8988T (cell line): Measurements from ENCODE around the gene PACRG.
"Not testable (repeated sequence)": the region's sequence is repeated elsewhere in the genome, so short reads cannot be mapped to it uniquely, and the experiment has no call there.

Source experiments
- DNase-seq: peaks from one replicate; pipeline ENCODE4 v3.0.0; 2011

Gene PACRG

GRCh38 chr6:163301726-163302635 lies 574.2 kb downstream of the PACRG start:
- no peak for DNase-seq

DNA sequence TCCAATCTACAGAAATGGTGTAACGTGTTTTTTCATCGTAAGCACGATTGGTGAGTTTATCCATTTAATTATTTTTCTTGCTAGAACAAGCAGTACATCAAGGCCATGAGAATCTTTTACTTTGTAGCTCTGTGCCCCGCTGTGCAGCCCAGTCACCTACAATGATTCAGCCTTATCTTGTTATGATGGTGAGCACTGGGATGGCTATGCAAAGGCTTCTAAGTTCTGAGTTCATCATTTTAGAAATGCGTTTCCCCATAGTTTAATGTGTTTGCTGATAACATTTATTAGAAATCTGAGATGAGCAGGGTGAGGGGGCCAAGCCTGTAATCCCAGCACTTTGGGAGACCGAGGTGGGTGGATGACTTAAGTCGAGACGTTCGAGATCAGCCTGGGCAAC lies 575.0 kb downstream of the PACRG start:
- DNase-seq = no peak

GRCh38 chr6:163306000-163306399 lies 578.2 kb downstream of the PACRG start:
- DNase-seq = no peak

GRCh38 chr6:163308629-163309440 lies 581.1 kb downstream of the PACRG start:
- no peak for DNase-seq

DNA sequence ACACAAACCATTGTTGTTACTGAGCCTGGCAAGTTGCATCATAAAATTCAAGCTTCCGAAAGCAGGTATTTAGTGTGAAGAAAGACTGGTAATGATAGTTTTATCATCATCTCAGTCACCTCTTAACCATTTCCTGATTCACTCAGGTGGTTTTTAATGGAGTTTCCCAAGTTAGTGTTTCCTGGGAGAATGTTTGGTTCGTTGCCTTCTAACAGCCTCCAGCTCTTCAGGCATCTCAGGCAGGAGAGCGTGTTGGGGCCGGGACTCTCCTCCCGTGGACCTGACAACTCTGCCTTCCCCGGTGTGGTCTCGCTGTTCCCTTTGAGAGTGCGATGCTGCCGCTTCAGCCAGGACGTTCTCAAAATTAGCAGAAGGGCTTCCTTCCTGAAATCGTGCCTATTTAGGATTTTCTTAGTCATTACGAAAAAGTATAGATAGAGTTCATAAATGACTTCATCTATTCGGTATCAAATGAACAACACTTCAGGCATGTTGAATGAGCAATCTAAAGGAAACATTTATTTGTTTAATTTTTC lies 581.8 kb downstream of the PACRG start:
- no peak for DNase-seq

DNA sequence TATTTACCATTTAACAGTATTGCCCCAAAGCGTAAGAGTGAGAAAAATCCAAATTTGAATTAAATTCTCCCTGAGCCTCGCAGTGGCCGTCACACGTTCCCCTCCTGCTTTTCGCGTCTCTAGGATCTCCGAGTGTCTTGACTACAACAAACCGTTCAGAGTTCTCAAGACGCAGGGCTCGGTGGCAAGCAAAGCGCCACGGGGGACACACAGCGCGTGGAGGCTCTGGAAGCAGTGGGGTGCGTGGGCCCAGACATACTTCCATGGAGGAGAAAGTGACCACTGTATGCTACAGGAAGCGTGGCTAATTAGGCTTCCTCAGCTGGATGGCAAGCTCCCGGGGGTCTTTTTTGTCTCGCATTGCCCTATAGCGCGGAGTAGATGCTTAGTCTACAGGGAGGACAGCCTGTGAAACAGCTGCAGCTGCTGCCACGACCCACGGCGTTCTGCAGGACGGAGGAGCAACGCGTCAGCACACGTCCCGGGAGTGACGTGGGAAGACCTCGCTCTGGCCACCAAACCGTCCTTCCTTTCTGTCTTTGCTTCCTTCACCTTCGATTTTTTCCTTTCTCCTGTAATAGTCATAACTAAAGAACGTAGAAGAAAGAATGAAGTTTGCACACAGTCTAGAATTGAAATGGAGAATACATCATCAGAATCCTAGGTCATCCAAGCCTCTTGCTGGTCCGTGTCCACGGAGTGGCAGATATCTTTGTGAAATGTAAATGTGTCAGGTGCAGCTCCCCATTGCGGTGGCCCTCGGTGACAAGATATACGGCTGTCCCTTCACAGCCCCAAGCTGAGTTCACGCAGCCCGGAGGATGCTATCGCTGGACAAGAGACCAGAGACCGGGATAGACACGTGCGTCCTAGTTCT lies 582.6 kb downstream of the PACRG start:
- no peak for DNase-seq

DNA sequence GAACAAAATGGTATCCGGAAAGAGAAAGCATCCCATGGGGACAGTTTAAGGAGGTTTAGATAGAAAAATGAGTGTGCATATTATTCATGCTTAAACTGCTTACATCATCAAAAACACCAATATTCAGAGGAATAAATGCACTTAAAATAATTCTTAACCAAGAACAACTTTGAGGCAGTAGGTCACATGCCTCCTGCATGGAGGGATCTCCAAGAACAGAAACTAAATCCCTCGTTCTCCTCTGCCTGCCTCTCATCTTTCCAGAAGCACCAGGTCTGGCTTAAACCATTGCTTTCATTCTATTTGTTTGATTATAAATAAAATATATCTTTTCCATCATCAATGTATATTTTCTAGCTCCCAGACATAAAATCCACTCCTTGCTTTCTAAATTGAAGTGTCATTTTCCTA lies 583.2 kb downstream of the PACRG start:
- DNase-seq = no peak

DNA sequence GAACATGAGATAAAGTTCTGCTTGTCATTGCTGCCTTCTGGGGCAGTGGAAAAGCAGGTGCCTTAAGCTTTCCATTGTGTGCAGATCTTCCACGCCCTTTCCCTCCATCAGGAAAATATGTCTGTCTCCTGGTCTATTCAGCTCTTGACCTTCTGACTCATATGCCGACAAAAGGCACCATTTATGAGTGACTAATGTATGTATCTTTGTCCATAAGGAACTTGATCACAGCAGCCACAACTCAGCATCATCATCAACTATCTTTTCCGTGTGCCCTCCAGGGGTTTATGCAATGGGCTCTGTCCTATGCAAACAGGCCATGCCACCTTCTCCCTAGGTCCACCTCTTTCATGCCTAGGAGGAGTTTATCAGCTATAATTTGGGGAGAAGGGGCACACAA lies 584.1 kb downstream of the PACRG start:
- DNase-seq = no peak

DNA sequence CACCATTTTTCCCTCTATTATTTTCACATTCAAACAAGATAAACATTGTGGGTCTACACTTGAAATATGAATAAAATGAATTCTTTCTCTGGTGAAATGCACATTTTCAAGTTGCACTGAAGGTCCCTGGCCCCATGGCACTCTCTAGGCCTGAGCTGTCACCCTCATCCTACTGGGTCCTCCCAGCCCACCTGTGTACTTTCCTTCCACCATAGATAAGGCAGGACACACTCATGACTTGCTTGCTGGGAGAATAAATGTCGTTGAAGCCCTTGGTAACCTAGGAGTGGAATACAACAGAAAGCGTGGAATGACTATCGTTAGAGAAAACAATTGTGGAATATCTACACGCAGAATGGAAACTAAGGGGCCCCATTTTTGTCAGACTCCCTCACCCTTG lies 585.8 kb downstream of the PACRG start:
- no peak for DNase-seq

GRCh38 chr6:163313981-163314380 lies 586.2 kb downstream of the PACRG start:
- no peak for DNase-seq

DNA sequence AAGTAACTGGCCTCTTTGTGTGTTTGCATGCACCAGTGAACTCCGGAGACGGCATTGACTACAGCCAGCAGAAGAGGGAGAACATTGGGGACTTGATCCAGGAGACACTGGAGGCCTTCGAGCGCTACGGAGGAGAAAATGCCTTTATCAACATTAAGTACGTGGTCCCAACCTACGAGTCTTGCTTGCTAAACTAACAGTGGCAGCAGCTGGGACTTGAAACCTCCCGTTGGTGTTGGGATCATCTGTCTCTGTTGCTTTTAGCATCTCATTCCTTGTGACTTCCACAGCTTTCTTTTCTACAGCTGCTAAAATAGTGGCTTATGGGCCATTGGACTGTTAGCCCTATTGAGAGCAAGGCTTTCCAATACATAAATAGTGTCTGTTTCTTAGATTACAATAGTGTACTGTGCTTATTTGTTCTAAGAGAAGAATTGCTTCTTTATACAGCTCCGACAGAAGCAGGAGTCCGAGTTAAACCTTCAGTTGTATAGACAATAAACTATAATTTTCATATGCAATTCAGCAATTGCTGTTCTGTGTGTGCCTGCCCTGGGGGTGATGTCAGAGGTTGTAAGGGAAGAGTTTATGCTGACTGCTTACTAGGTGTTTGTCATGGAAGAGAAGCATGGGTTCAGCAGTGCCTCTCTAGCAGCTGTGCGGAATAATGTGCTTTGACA lies 587.2 kb downstream of the PACRG start:
- no peak for DNase-seq

DNA sequence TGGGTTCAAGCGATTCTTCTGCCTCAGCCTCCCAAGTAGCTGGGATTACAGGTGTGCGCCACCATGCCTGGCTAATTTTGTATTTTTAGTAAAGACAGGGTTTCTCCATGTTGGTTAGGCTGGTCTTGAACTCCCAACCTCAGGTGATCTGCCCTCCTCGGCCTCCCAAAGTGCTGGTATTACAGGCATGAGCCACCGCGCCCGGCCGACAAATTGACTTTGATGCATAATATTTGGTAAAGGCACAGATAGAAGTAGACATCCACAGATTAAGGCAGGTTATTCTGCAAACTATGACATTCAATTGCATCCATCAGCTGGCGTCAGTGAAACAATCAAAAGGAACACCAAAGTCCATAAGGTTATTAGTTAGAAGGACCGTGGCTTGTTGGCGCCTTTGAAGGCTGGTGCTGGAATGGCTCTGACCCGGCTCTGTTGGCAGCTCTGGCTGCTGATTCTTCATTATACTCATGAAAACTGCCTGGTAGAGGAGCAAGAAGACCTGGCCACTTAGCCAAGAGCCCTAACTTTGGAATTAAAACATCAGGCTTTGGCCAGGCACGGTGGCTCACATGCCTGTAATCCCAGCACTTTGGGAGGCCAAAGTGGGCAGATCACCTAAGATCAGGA lies 589.2 kb downstream of the PACRG start:
- not testable (repeated sequence) for DNase-seq

GRCh38 chr6:163318071-163318786 lies 590.5 kb downstream of the PACRG start:
- no peak for DNase-seq

- DNase-seq = no peak
Measured at GRCh38 chr6:163319609-163320366, 592.0 kb downstream of the PACRG start.

DNA sequence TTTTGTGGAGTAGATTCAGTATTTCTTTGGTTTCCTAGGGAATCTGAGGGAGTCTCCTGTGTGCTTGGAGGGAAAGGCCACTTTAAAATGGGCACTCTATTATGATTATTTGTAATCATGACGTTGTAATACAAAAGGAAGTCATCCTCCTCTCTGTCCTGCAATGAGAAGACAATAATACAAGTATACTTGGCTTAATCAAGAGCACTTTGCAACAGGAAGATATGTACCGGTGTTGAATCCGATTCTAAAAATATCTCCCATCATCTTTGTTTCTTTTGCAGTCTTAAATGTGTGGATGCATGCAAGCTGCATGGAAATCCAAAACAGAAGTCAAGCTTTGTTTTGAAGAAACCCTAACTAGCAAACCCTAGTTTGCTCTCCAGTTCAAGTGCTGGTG lies 592.6 kb downstream of the PACRG start:
- no peak for DNase-seq

- no peak for DNase-seq
Measured at GRCh38 chr6:163320804-163321203, 593.0 kb downstream of the PACRG start.

GRCh38 chr6:163321717-163322116 lies 593.9 kb downstream of the PACRG start:
- DNase-seq = no peak

DNA sequence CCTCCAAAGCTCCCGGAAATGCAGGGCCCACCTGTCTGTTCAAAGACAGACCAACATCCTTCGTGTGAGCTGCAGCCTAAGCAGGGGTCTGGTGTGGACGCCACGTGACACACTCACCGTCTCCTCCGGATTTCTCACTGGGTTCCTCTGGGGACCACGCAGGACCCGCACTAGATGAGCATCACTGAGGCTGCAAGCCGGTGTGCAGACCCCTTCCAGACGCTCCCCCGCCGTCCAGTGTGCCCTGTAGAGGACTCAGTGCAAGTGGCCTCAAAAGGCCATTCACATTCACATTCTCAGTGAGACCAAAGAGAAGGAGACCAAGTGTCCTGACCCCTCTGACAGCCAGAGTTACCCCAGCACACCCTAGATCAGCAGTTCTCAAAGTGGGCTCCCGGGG lies 595.5 kb downstream of the PACRG start:
- DNase-seq = no peak

DNA sequence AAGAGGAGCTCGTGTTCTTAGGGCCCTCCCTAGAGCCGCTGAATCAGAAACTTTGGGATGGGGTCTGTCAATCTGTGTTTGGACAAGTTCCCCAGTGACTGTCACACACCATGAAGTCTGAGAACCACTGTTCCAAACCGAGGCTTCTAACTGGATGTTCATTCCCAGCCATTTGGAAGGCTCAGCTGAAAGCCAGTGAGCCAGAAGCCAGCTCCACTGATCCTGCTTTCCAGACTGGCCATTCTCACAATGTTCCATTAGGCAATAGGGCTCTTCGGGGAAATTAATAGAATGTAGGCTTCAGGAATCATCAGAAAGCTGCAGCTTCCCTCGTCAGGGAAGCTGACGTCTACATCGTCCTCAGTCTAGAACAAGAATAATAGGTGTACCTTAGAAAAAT lies 595.9 kb downstream of the PACRG start:
- no peak for DNase-seq

DNA sequence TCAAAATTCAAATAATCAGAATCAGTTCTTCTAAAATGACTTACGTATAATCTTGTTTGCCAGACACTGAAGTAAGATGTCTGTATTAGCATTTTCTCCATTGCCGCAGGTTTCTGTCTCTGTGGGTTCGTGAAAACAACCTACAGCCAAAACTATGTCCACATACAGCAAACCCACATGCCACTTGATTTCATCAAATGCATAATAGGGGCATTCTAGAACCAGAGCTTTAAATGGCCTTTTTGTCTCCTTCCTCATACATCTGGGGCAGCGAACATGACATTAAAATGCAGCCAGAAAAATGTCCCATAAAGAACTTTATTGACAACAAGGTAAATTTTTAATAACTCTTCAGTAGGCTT lies 596.5 kb downstream of the PACRG start:
- DNase-seq = no peak
